ENCODE results near the gene DHX57. TPM values are rescaled to one million over a fixed set of nuclear protein-coding genes. Genes with fewer than 3 reads are reported as not detected.

The DHX57 gene
- 10 to 100 TPM; 17.2 to 25.3 TPM for total RNA-seq

GRCh38 chr2:38875576-38876367 lies at the start of gene DHX57, which contains the start of gene MORN2:
Gene DHX57, minus strand, starts transcription at chr2:38875934. Its CDS starts 7,529 bp downstream, at chr2:38868405.
Gene MORN2, plus strand, starts transcription at chr2:38875976.

GRCh38 chr2:38889575-38889974 lies 13.8 kb upstream of the DHX57 start, which contains the start of gene ARHGEF33:
Gene ARHGEF33, plus strand, starts transcription at chr2:38889875. Its CDS starts 29,573 bp downstream, at chr2:38919448.

GRCh38 chr2:38750891-38751595 lies 124.7 kb downstream of the DHX57 start, which contains the start of gene SRSF7:
Gene SRSF7, minus strand, starts transcription at chr2:38751361. Its CDS starts 105 bp downstream, at chr2:38751256.

Small RNA genes lying within 50 kb of the gene (small RNA-seq; reads per million reads assigned to genes)
- gene RNU6-851P, result 0 reads per million in 2 donors

Other genes starting within 250 kb of the DHX57 start
- 10 to 100 TPM; 26.8 to 48.3 TPM for gene GALM, start 209.8 kb downstream of the DHX57 start, total RNA-seq
- 100 to 1,000 TPM in 1 of 2 donors, 10 to 100 TPM in 1; 58.2 to 181 TPM for gene SRSF7, start 124.6 kb downstream of the DHX57 start, total RNA-seq
- gene GEMIN6, start 97.7 kb downstream of the DHX57 start, total RNA-seq, result 10 to 100 TPM in 1 of 2 donors, 1 to 10 TPM in 1; 4.8 to 19.3 TPM
- 10 to 100 TPM; 11.0 to 18.6 TPM for gene MORN2, start within 50 bp of the DHX57 start, total RNA-seq
- gene ARHGEF33, start 13.9 kb upstream of the DHX57 start, total RNA-seq, result under 1 TPM; under 0.01 to 0.33 TPM
- gene SOS1, start 245.1 kb upstream of the DHX57 start, total RNA-seq, result 10 to 100 TPM; 10.3 to 16.2 TPM

Measured in melanocyte of skin (primary cell).